Stimulated activated naive CD8-positive, alpha-beta T cell treated with anti-CD3 and anti-CD28 coated beads, Interleukin-15, Interleukin-2, amounts not matched to agents 100 U/mL and 50 U/mL, for 24 hours (primary cell): ENCODE data around the gene KIAA0513.
A peak's percentile ranks its signal among the peaks of the same experiment; 100 is the strongest.

ENCODE experiments used
- ATAC-seq: fragments of 150-1000 bp; cut with Tn5 transposase; one replicate; pipeline ENCODE4 v1.10.0; 2021
- DNase-seq: peaks from one replicate; pipeline ENCODE4 v3.0.0; 2021

The KIAA0513 gene

GRCh38 chr16:85004587-85005205 is 22.9 kb upstream of the KIAA0513 start:
- no peak for DNase-seq
- ATAC-seq, result no peak

GRCh38 chr16:85005285-85006069 is 22.1 kb upstream of the KIAA0513 start:
- DNase-seq (no peak), ATAC-seq (no peak)

- ATAC-seq (no peak), DNase-seq (no peak)
Observed at GRCh38 chr16:85006639-85007038, 21.0 kb upstream of the KIAA0513 start.

GRCh38 chr16:85007496-85008214 is 19.9 kb upstream of the KIAA0513 start:
- DNase-seq (no peak), ATAC-seq (no peak)

- no peak for DNase-seq
- ATAC-seq, result no peak
Observed at GRCh38 chr16:85008271-85008670, 19.3 kb upstream of the KIAA0513 start.

GRCh38 chr16:85010446-85010930 is 17.1 kb upstream of the KIAA0513 start:
- no peak for DNase-seq
- no peak for ATAC-seq

- DNase-seq (peak; percentile 91), ATAC-seq (peak; percentile 95)
Observed at GRCh38 chr16:85010931-85011845, 16.4 kb upstream of the KIAA0513 start, which contains the start of gene ZDHHC7. ZDHHC7 (minus strand) TSS chr16:85011535; CDS start chr16:84990618, 20,917 bp downstream.

GRCh38 chr16:85011846-85012284 is 15.7 kb upstream of the KIAA0513 start:
- DNase-seq, result no peak
- no peak for ATAC-seq

GRCh38 chr16:85014311-85014710 is 13.3 kb upstream of the KIAA0513 start:
- DNase-seq (no peak), ATAC-seq (no peak)

- DNase-seq (no peak), ATAC-seq (no peak)
Observed at GRCh38 chr16:85015481-85016187, 12.0 kb upstream of the KIAA0513 start.

GRCh38 chr16:85017151-85017550 is 10.4 kb upstream of the KIAA0513 start:
- ATAC-seq, result peak; percentile 87
- peak; percentile 34 for DNase-seq

- ATAC-seq, result no peak
- DNase-seq, result no peak
Observed at GRCh38 chr16:85017633-85018032, 10.0 kb upstream of the KIAA0513 start.

GRCh38 chr16:85018529-85019236 is 8.9 kb upstream of the KIAA0513 start:
- no peak for ATAC-seq
- DNase-seq, result no peak

GRCh38 chr16:85019659-85020245 is 7.8 kb upstream of the KIAA0513 start:
- no peak for ATAC-seq
- DNase-seq, result no peak

GRCh38 chr16:85025781-85026653 is 1.6 kb upstream of the KIAA0513 start:
- DNase-seq (no peak), ATAC-seq (no peak)

- ATAC-seq (no peak), DNase-seq (no peak)
Observed at GRCh38 chr16:85026703-85027102, 892 bp upstream of the KIAA0513 start.

- DNase-seq (peak; percentile 40), ATAC-seq (peak; percentile 5)
Observed at GRCh38 chr16:85027958-85028684, 526 bp downstream of the KIAA0513 start.
